Trophoblast cell (in vitro differentiated cells and primary cell): ENCODE results near the gene PLXNB1.

Experiments used
- DNase-seq, 2 donors: peaks; one replicate each; pipeline ENCODE4 v3.0.0-alpha.2; 2016
- H2AFZ ChIP-seq: 2 replicates; pipeline ENCODE4 v1.6.1; 2013; ENCODE audit warnings: low read length, moderate library complexity, mild to moderate bottlenecking; ENCODE audit not compliant: insufficient read depth, poor library complexity
- H2AK5ac ChIP-seq: 2 replicates; pipeline ENCODE4 v1.6.1; 2013; ENCODE audit warnings: mild to moderate bottlenecking, low read length
- H2BK120ac ChIP-seq: 2 replicates; pipeline ENCODE4 v1.6.1; 2013; ENCODE audit warnings: low read length, mild to moderate bottlenecking, moderate library complexity; ENCODE audit not compliant: insufficient read depth, poor library complexity
- H2BK12ac ChIP-seq: 2 replicates; pipeline ENCODE4 v1.6.1; 2013; ENCODE audit warnings: mild to moderate bottlenecking, low read length, moderate library complexity
- H2BK5ac ChIP-seq: 2 replicates; pipeline ENCODE4 v1.6.1; 2013; ENCODE audit warnings: low read length, low read depth, moderate library complexity, mild to moderate bottlenecking; ENCODE audit not compliant: poor library complexity
- H3K14ac ChIP-seq: 2 replicates; pipeline ENCODE4 v1.6.1; 2013; ENCODE audit warnings: mild to moderate bottlenecking, low read length
- H3K18ac ChIP-seq: 2 replicates; pipeline ENCODE4 v1.6.1; 2013; ENCODE audit warnings: mild to moderate bottlenecking, low read length
- H3K23ac ChIP-seq: 2 replicates; pipeline ENCODE4 v1.6.1; 2013; ENCODE audit warnings: low read length
- H3K27ac ChIP-seq: 2 replicates; pipeline ENCODE4 v1.5.1; 2013; ENCODE audit warnings: low read depth, mild to moderate bottlenecking, inconsistent platforms, low read length, moderate library complexity
- H3K27me3 ChIP-seq: 2 replicates; pipeline ENCODE4 v1.6.1; 2013; ENCODE audit warnings: inconsistent platforms, mild to moderate bottlenecking, low read length, moderate library complexity; ENCODE audit not compliant: insufficient read depth
- H3K36me3 ChIP-seq, 2 experiments: 1 replicate in 1 of 2; 2 replicates in 1 of 2; pipeline ENCODE4 v1.6.1; 2013; ENCODE audit warnings: low read length in 2 of 2, mild to moderate bottlenecking in 2 of 2, moderate library complexity in 1 of 2; ENCODE audit not compliant: insufficient read depth in 2 of 2, control insufficient read depth in 1 of 2
- H3K4ac ChIP-seq: 2 replicates; pipeline ENCODE4 v1.6.1; 2013; ENCODE audit warnings: low read depth, mild to moderate bottlenecking, low read length, moderate library complexity
- H3K4me1 ChIP-seq, 2 experiments: 1 replicate in 1 of 2; 2 replicates in 1 of 2; pipeline ENCODE4 v1.6.1; 2013; ENCODE audit warnings: low read length in 2 of 2, mild to moderate bottlenecking in 2 of 2, moderate library complexity in 1 of 2; ENCODE audit not compliant: insufficient read depth in 2 of 2, control insufficient read depth in 1 of 2
- H3K4me2 ChIP-seq: 2 replicates; pipeline ENCODE4 v1.6.1; 2013; ENCODE audit warnings: inconsistent platforms, mild to moderate bottlenecking, low read length, moderate library complexity
- H3K4me3 ChIP-seq: 2 replicates; pipeline ENCODE4 v1.5.1; 2013; ENCODE audit warnings: mild to moderate bottlenecking, low read depth, low read length, inconsistent platforms
- H3K79me1 ChIP-seq: one replicate; pipeline ENCODE4 v1.6.1; 2013; ENCODE audit warnings: low read length
- H3K79me2 ChIP-seq: 2 replicates; pipeline ENCODE4 v1.6.1; 2013; ENCODE audit warnings: low read length, mild to moderate bottlenecking; ENCODE audit not compliant: control insufficient read depth, insufficient read depth, poor library complexity
- H3K9ac ChIP-seq: 2 replicates; pipeline ENCODE4 v1.6.1; 2013; ENCODE audit warnings: mild to moderate bottlenecking, low read length
- H3K9me3 ChIP-seq: 2 replicates; pipeline ENCODE4 v1.6.1; 2013; ENCODE audit warnings: low read depth, mild to moderate bottlenecking, control low read depth, inconsistent platforms, low read length; ENCODE audit not compliant: insufficient read depth
- H4K12ac ChIP-seq: 2 replicates; pipeline ENCODE4 v1.6.1; 2013; ENCODE audit warnings: low read depth, mild to moderate bottlenecking, low read length, moderate library complexity
- H4K8ac ChIP-seq: 2 replicates; pipeline ENCODE4 v1.6.1; 2013; ENCODE audit warnings: low read depth, mild to moderate bottlenecking, low read length, moderate library complexity
- H4K91ac ChIP-seq: one replicate; pipeline ENCODE4 v1.6.1; 2013; ENCODE audit warnings: low read depth, mild to moderate bottlenecking, low read length, moderate library complexity
- WGBS: extraction: QIAGEN DNeasy Blood & Tissue Kit; methylation state at CpG from one replicate; pipeline ENCODE4 v1.1.7; 2013; ENCODE audit warnings: missing lambda C conversion rate; ENCODE audit not compliant: insufficient read length, insufficient coverage; ENCODE audit errors: extremely low coverage; 5-methylcytosine and 5-hydroxymethylcytosine counted together

PLXNB1 gene

DNA sequence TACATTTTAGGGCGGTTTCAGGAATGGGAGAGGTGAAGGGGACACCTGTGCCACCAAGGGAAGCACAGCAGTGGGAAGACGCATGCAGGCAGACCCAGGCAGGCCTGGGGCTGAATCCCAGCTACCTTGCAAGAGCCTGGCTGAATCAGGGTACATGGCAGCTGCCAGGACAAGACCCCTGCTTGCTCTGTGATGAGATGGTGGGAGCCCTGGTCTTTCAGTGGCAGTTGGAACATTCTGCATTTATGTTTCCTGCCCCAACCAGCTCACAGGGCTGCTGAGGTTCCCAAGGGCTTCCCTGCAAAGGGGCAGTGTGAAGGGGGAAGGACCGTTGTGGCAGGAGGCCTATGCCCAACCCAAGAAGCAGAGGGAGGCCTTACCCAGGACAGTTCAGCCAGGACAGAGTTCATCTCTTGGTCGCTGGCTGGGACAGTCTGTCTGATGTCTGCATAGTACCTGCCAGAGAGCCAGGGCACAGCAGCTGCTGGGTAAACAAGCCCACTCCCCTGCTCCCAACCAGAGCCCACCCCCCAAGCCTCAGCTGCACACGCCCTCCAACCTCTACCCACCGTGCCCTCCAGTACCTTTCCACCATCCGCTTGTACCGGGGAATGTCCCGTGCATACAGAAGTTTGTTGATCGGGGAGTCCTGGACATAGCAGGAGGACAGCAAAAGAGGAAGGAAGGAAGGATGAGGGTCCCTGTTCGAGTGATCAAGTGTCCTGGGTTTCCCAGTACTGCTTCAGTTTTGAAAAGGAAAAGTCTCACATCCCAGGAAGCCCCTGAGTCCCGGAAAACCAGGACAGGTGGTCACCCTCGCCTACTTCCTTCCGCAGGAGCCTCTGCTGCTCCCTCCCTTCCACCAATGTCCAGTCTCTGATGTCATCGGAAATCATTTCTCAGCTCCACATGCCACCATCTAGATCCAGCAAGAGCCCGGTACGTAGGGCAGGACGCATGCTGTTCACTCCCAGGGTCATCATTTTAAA is 23.1 kb downstream of the PLXNB1 start:
- Histone ChIP-seq H4K91ac (no peak overlapping the region), H3K79me2 (no peaks in the 10 kb centered on the region), H2AFZ (no peak overlapping the region), H2BK12ac (no peak overlapping the region), H4K8ac (no peak overlapping the region), H4K12ac (no peak overlapping the region), H3K36me3 (peaks cover 84 to 87% of the 10 kb centered on the region in 2 experiments), H3K18ac (no peak overlapping the region), H3K4me2 (no peak overlapping the region), H3K4me1 (no peaks in the 10 kb centered on the region), H3K79me1 (no peaks in the 10 kb centered on the region), H3K27ac (no peak overlapping the region), H3K9me3 (no peaks in the 10 kb centered on the region), H2BK5ac (no peak overlapping the region), H3K27me3 (no peaks in the 10 kb centered on the region), H3K4ac (no peak overlapping the region), H3K23ac (no peak overlapping the region), H3K4me3 (no peak overlapping the region), H3K9ac (no peak overlapping the region), H2AK5ac (no peak overlapping the region), H3K14ac (no peak overlapping the region), H2BK120ac (no peak overlapping the region)
- WGBS = no CpG with 5 or more reads among the region's 18 CpGs
- DNase-seq = no peak

DNA sequence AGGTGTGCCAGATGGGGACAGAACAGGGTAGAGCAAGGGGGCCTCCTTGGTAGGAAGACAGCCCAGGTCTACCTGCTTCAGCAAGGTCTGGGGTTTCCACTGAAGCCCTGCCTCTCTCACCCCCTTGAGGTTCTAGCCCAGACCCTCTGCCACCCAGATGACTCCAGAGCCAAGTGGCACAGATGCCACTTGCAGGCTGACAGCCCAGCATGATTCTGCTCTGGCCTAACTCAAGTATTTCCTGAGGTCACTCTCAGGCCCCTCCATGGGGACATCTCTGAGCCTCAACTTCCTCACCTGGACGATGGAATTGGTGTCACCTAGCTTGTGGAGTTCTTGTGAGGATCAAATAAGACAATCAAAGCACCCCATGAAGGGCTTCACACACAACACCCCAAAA is 23.9 kb downstream of the PLXNB1 start:
- Histone ChIP-seq H2BK5ac (no peak overlapping the region), H3K18ac (no peak overlapping the region), H3K14ac (no peak overlapping the region), H3K9me3 (no peaks in the 10 kb centered on the region), H2BK12ac (no peak overlapping the region), H2AK5ac (no peak overlapping the region), H3K79me1 (no peaks in the 10 kb centered on the region), H4K91ac (no peak overlapping the region), H3K36me3 (peaks cover 76 to 80% of the 10 kb centered on the region in 2 experiments), H3K27ac (no peak overlapping the region), H3K23ac (no peak overlapping the region), H3K79me2 (no peaks in the 10 kb centered on the region), H2BK120ac (no peak overlapping the region), H3K4me1 (no peaks in the 10 kb centered on the region), H4K12ac (no peak overlapping the region), H3K4me3 (no peak overlapping the region), H3K27me3 (no peaks in the 10 kb centered on the region), H3K9ac (no peak overlapping the region), H4K8ac (no peak overlapping the region), H2AFZ (no peak overlapping the region), H3K4ac (no peak overlapping the region), H3K4me2 (no peak overlapping the region)
- DNase-seq = no peak
- no CpG with 5 or more reads among the region's 1 CpG for WGBS

DNA sequence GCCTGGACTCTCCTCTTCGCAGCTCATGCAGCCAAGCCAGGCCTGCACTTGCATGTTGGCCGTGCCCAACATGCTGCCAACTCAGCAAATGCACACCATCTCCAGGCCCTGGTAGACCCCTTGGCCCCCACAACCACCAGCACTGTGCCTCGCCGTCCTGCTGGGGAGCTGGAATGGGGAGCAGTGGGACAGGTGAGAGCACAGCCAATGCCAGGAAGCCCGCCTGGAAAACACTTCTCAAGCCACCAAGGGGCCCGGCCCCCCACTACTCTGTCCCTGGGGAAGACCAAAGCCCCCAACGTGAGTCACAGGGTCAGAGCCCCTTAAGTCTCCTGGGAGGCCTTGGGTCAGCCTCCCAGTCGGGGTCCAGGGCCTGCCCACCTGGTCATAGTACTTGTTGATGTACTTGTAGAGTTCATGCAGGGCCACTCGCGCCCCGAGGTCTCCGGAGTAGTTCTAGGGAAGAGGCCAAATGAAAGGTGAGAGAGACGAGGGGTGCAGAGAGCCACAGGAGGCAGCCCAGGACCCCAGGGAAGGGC is 24.5 kb downstream of the PLXNB1 start:
- H3K27ac ChIP-seq = no peak overlapping the region
- no peaks in the 10 kb centered on the region for H3K79me2 ChIP-seq
- H3K4ac ChIP-seq = no peak overlapping the region
- no peak overlapping the region for H2BK120ac ChIP-seq
- no peak overlapping the region for H4K8ac ChIP-seq
- H3K4me1 ChIP-seq = no peaks in the 10 kb centered on the region
- H3K4me2 ChIP-seq = no peak overlapping the region
- no peak overlapping the region for H2AFZ ChIP-seq
- no CpG with 5 or more reads among the region's 13 CpGs for WGBS
- no peaks in the 10 kb centered on the region for H3K27me3 ChIP-seq
- DNase-seq = no peak
- H3K9ac ChIP-seq = no peak overlapping the region
- H2AK5ac ChIP-seq = no peak overlapping the region
- H4K12ac ChIP-seq = no peak overlapping the region
- H3K14ac ChIP-seq = no peak overlapping the region
- H3K18ac ChIP-seq = no peak overlapping the region
- H2BK5ac ChIP-seq = no peak overlapping the region
- H2BK12ac ChIP-seq = no peak overlapping the region
- no peak overlapping the region for H4K91ac ChIP-seq
- H3K9me3 ChIP-seq = no peaks in the 10 kb centered on the region
- no peak overlapping the region for H3K4me3 ChIP-seq
- peaks cover 70 to 74% of the 10 kb centered on the region in 2 experiments for H3K36me3 ChIP-seq
- H3K23ac ChIP-seq = no peak overlapping the region
- no peaks in the 10 kb centered on the region for H3K79me1 ChIP-seq

DNA sequence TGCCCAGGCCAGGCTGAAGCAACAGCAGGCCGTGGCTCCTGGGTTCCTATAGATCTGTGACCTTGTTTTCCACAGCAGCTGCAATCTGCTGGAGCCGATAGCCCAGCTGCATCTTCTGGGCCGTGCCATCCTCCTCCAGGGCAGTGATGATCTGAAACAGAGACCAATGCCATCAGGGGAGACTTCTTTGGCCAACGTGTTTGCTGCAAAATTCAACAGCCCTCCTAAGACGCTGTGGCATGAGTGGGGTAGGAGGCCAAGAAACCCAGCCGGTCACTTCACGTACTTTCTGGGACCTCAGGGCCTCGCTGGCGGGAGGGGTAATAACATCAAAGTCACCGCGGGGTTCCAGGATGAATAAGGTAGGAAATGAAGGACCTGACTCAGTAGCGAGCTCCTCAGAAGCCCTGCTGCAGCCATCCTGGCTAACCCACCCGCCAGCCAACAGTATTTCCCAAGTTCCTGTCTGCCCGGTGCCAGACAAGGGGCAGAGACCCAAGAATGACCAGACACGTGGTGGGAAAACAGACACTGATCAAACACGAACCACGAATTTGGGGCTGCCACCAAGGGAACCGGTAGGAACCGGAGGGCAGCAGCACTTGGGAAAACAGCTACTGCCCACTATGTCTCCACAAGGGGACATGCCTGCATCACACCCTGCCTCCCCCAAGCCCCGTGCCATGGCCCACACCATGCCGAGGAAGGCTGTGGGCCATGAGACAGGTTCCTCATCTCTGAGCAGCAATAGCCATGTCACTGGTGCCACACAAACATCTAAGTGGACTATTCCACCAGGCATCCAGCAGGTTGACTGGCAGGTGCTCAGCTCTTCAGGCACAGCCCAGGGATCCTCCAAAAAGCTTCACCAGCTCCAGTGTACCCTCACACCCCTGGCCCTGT is 25.2 kb downstream of the PLXNB1 start:
- H4K91ac ChIP-seq = no peak overlapping the region
- H3K79me1 ChIP-seq = no peaks in the 10 kb centered on the region
- H3K9me3 ChIP-seq = no peaks in the 10 kb centered on the region
- no peak overlapping the region for H4K12ac ChIP-seq
- no peak overlapping the region for H3K4ac ChIP-seq
- no peaks in the 10 kb centered on the region for H3K4me1 ChIP-seq
- H3K23ac ChIP-seq = no peak overlapping the region
- peaks cover 63 to 67% of the 10 kb centered on the region in 2 experiments for H3K36me3 ChIP-seq
- no peak overlapping the region for H2AK5ac ChIP-seq
- DNase-seq = no peak
- H2BK120ac ChIP-seq = no peak overlapping the region
- no peak overlapping the region for H3K27ac ChIP-seq
- no peak overlapping the region for H3K4me3 ChIP-seq
- H4K8ac ChIP-seq = no peak overlapping the region
- H3K4me2 ChIP-seq = no peak overlapping the region
- no peak overlapping the region for H3K9ac ChIP-seq
- no peak overlapping the region for H2AFZ ChIP-seq
- no peaks in the 10 kb centered on the region for H3K79me2 ChIP-seq
- no peak overlapping the region for H2BK12ac ChIP-seq
- no peak overlapping the region for H3K18ac ChIP-seq
- H3K14ac ChIP-seq = no peak overlapping the region
- H3K27me3 ChIP-seq = no peaks in the 10 kb centered on the region
- no CpG with 5 or more reads among the region's 21 CpGs for WGBS
- H2BK5ac ChIP-seq = no peak overlapping the region
